Neural crest cell (in vitro differentiated cells): ENCODE data around the gene ARSJ. TPM values are rescaled to one million over a fixed set of nuclear protein-coding genes. Genes with fewer than 3 reads are reported as not detected.

Experiments
- DNase-seq: peaks from one replicate; pipeline ENCODE4 v3.0.0; 2021; ENCODE audit warnings: low read depth, mixed read lengths, low spot score
- H3K27ac Mint-ChIP-seq: one replicate; pipeline ENCODE4 v1.8.0; 2021; ENCODE audit warnings: mild to moderate bottlenecking, mixed read lengths; ENCODE audit not compliant: unreplicated experiment
- H3K27me3 Mint-ChIP-seq: 2 replicates; pipeline ENCODE4 v1.8.0; 2021; ENCODE audit warnings: low read depth, mild to moderate bottlenecking, mixed read lengths
- H3K36me3 Mint-ChIP-seq: 2 replicates; pipeline ENCODE4 v1.8.0; 2021; ENCODE audit warnings: low read depth, mild to moderate bottlenecking, mixed read lengths
- H3K4me1 Mint-ChIP-seq: 2 replicates; pipeline ENCODE4 v1.8.0; 2021; ENCODE audit warnings: mixed read lengths
- H3K4me3 Mint-ChIP-seq: one replicate; pipeline ENCODE4 v1.8.0; 2021; ENCODE audit warnings: mild to moderate bottlenecking, mixed read lengths
- H3K9me3 Mint-ChIP-seq: 2 replicates; pipeline ENCODE4 v1.8.0; 2021; ENCODE audit warnings: mixed read lengths
- CTCF ChIP-seq: fragments of 200-600 bp; sonication (generic); conservative IDR thresholded peaks from 2 replicates; pipeline ENCODE4 v1.5.0; 2021; ENCODE audit warnings: antibody characterized with exemption, mild to moderate bottlenecking
- total RNA-seq: library from RNA; stranded (reverse); gene quantifications from 2 replicates; pipeline ENCODE4 v1.2.1, GENCODE V29; 2021

The ARSJ gene
- total RNA-seq, 1 donor from 2014 or later: 0.49 TPM

GRCh38 chr4:113971706-113972360 lies 7.6 kb downstream of the ARSJ start:
- H3K36me3 Mint-ChIP-seq: no peaks in the 10 kb centered on the region
- DNase-seq: no peak
- H3K27ac Mint-ChIP-seq: no peak overlapping the region
- H3K4me3 Mint-ChIP-seq: no peak overlapping the region
- peaks cover 5% of the 10 kb centered on the region for H3K4me1 Mint-ChIP-seq
- H3K9me3 Mint-ChIP-seq: peaks cover 4% of the 10 kb centered on the region
- peaks cover 6% of the 10 kb centered on the region for H3K27me3 Mint-ChIP-seq
- TF ChIP-seq CTCF: no peak

- TF ChIP-seq CTCF: no peak
- no peaks in the 10 kb centered on the region for H3K27me3 Mint-ChIP-seq
- H3K27ac Mint-ChIP-seq: no peak overlapping the region
- peaks cover 5% of the 10 kb centered on the region for H3K4me1 Mint-ChIP-seq
- DNase-seq: no peak
- H3K4me3 Mint-ChIP-seq: no peak overlapping the region
- peaks cover 4% of the 10 kb centered on the region for H3K9me3 Mint-ChIP-seq
- H3K36me3 Mint-ChIP-seq: no peaks in the 10 kb centered on the region
Measured at GRCh38 chr4:113969709-113970334, 9.6 kb downstream of the ARSJ start.

- Mint-ChIP-seq H3K27me3 (no peaks in the 10 kb centered on the region), H3K4me3 (no peak overlapping the region), H3K9me3 (peaks cover 4% of the 10 kb centered on the region), H3K27ac (no peak overlapping the region), H3K36me3 (no peaks in the 10 kb centered on the region), H3K4me1 (peaks cover 5% of the 10 kb centered on the region)
- DNase-seq: no peak
- TF ChIP-seq CTCF: no peak
Measured at GRCh38 chr4:113968473-113968872, 11.0 kb downstream of the ARSJ start.

- Mint-ChIP-seq H3K36me3 (no peaks in the 10 kb centered on the region), H3K4me1 (no peaks in the 10 kb centered on the region), H3K4me3 (no peak overlapping the region), H3K27me3 (no peaks in the 10 kb centered on the region), H3K27ac (no peak overlapping the region), H3K9me3 (peaks cover under 1% of the 10 kb centered on the region)
- TF ChIP-seq CTCF: no peak
- no peak for DNase-seq
Measured at GRCh38 chr4:113967687-113968086, 11.8 kb downstream of the ARSJ start.

GRCh38 chr4:113962719-113963265 lies 16.7 kb downstream of the ARSJ start:
- Mint-ChIP-seq H3K36me3 (no peaks in the 10 kb centered on the region), H3K27me3 (no peaks in the 10 kb centered on the region), H3K27ac (no peak overlapping the region), H3K4me1 (no peaks in the 10 kb centered on the region), H3K9me3 (no peaks in the 10 kb centered on the region), H3K4me3 (no peak overlapping the region)
- TF ChIP-seq CTCF: no peak
- DNase-seq: no peak
